VCaP (cell line): Measurements from ENCODE around the gene FUT4.

Experiments used
- H3K27ac ChIP-seq: fragments of 450-650 bp; 2 replicates; pipeline ENCODE4 v1.5.1; 2017
- CTCF ChIP-seq: fragments of 450-650 bp; conservative IDR thresholded peaks from 2 replicates; pipeline ENCODE4 v1.5.1; 2017; ENCODE audit warnings: mild to moderate bottlenecking, moderate library complexity

The FUT4 gene

DNA sequence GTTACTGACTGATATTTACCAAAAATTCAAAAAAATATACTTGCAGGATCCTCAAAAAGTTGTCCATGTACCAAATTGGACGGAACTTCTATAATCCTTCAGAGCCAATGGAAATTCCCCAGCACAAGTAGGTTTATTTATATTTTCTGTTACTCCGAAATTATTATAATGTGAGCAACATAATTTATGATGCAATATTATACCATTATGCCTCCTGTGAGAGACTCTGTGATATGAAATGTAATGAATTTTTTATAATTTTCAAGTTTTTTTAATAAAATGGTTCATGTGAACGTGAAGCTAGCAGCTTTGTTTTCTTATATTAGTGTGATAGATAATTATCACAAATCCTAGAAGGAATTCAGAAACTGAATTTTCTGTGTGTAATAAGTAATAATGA, 41.7 kb downstream of the FUT4 start:
- H3K27ac ChIP-seq, result no peak overlapping the region
- TF ChIP-seq CTCF, result no peak

DNA sequence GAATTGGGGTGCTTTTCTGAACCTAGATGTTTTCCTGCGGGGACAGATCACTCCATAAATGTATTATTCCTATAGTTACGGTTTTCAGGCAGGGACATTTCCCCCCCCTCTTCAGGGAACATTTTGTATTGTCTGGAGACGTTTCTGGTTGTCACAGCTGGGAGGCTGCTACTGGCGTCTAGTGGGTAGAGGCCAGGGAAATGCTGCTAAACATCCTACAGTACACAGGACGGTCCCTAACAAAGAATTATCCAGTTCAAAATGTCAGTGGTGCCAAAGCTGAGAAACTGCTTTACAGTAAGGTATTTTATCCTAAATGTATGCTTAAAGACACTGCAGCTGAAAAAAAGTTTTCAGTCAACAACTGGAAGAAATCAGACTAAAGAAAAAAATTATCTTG, 42.8 kb downstream of the FUT4 start:
- no peak overlapping the region for H3K27ac ChIP-seq
- no peak for TF ChIP-seq CTCF

DNA sequence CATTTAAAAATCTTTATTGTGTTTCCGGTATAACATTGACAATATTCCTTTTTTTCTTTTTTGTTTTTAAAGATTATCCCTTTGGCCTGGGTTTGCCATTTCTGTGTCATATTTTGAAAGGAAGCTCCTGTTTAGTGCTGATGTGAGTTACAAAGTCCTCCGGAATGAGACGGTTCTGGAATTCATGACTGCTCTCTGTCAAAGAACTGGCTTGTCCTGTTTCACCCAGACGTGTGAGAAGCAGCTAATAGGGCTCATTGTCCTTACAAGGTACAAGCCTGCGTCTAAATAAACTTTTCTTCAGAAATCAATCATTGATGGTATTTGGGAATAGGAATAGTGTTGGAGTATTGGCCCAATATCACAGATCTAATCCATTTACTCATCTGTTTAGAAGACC, 43.3 kb downstream of the FUT4 start:
- H3K27ac ChIP-seq, result no peak overlapping the region
- TF ChIP-seq CTCF, result no peak

- H3K27ac ChIP-seq, result no peak overlapping the region
- TF ChIP-seq CTCF, result no peak
These were observed 44.7 kb downstream of the FUT4 start for GRCh38 chr11:94588366-94588942.

- H3K27ac ChIP-seq, result no peak overlapping the region
- no peak for TF ChIP-seq CTCF
These were observed 46.8 kb downstream of the FUT4 start for GRCh38 chr11:94590352-94591041.

GRCh38 chr11:94593030-94593429, 49.3 kb downstream of the FUT4 start:
- TF ChIP-seq CTCF, result no peak
- no peak overlapping the region for H3K27ac ChIP-seq

GRCh38 chr11:94595076-94595475, 51.4 kb downstream of the FUT4 start:
- H3K27ac ChIP-seq, result no peak overlapping the region
- TF ChIP-seq CTCF, result no peak
